Right hindlimb (tissue), 1 donor: Measurements from ENCODE around the gene OSBPL6.
"Not testable (repeated sequence)": the region's sequence is repeated elsewhere in the genome, so short reads cannot be mapped to it uniquely, and the experiment has no call there.

ENCODE experiments used
- DNase-seq: peaks from one replicate; pipeline ENCODE4 v3.0.0-alpha.2; 2018

Gene OSBPL6

GRCh38 chr2:178309541-178309940 lies 115.2 kb downstream of the OSBPL6 start:
- DNase-seq: no peak

DNA sequence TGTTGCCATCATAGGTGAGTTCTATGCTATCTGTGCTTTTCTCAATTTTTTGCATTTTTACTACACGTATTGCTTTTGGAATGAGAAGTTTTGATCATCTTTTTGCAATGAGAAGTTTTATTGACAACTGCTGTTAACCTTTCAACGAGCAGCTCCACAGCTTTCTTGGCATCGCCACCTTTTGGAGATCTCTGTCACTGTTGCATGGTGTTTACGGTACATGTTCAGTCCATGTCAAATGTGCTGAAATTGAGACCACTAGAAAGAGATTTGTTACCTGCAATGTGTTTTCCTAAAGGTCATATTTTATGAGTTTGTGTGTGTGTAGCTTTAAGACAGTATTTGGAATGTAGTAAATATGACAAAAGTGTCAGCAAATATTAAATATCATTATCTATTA lies 120.8 kb downstream of the OSBPL6 start:
- DNase-seq: no peak

- DNase-seq: no peak
These were observed 121.2 kb downstream of the OSBPL6 start for GRCh38 chr2:178315488-178315948.

- DNase-seq: no peak
These were observed 123.5 kb downstream of the OSBPL6 start for GRCh38 chr2:178317811-178318210.

DNA sequence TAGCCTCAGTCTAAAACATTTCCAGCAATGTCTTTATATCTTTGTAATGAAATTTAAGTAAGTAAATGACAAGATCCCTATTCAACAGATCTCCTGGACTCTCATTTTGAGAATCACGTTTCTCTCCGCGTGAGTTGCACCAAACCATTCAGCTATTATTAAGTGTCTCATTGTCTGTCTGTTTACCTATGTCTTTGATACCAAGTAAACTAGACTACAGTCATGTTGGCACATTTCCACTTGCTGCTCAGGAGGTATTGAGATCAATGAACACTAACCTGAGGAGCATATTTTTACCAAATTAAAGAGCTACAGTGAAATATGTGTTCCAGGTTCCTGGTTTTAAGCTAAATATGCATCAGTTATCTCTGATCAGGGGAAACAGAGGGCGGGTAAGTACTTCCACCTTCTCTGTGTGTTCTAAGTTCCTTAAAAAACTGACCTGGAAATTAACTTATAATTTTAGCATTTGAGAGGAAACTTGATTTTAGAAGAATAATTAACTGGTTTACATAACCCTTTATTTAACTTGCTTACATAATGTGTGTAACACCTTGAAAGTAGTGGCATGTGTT lies 125.8 kb downstream of the OSBPL6 start:
- DNase-seq: no peak

- no peak for DNase-seq
These were observed 127.8 kb downstream of the OSBPL6 start for GRCh38 chr2:178322068-178322467.

DNA sequence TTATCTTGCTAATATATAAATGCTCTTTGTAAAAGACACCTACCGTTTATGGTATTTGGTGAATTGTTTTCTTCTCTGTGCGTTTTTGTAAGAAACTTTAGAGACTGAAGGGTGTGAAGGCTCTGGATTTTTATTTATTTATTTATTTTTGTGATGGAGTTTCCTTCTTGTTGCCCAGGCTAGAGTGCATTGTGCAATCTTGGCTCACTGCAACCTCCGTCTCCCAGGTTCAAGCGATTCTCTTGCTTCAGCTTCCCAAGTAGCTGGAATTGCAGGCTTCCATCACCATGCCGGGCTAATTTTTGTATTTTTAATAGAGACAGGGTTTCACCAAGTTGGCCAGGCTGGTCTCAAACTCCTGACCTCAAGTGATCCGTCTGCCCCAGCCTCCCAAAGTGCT lies 129.0 kb downstream of the OSBPL6 start:
- DNase-seq: not testable (repeated sequence)

- no peak for DNase-seq
These were observed 129.8 kb downstream of the OSBPL6 start for GRCh38 chr2:178324077-178324476.

DNA sequence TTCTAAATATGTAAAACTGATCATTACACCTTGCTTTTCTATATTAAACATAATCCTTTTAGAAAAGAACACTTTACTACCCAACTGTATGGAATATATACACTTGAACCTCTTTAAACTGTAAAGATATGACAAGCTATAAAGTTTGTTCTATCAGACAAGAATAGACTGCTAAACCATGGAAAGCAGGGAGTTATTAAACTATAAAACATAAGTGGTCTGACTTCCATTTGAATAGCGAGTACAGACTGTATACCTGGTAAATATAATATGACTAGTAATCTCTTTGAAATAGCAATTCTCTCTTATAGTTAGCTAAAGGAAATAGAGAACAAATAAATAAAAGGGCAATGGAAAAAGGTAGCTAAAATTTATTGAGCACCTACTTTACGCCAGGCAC lies 131.0 kb downstream of the OSBPL6 start:
- no peak for DNase-seq

DNA sequence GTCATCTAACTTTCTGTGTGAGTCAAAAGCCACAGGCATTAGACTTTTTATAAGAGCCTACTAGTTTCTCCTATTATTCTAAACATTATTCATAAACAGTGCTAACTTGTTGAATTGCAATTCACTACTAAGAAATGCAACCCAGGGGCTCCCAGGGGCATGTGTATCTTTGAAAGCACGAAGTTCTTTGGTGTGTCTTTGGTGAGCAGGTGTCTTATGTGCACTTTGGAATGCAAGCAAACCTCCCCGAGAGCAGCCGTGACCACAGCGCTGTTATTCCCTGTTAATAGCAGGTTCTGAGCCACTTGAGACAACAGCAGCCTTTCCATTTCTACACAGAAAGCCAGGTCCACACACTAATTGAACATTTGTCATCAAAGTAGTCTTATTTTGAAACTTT lies 133.2 kb downstream of the OSBPL6 start:
- DNase-seq: no peak

DNA sequence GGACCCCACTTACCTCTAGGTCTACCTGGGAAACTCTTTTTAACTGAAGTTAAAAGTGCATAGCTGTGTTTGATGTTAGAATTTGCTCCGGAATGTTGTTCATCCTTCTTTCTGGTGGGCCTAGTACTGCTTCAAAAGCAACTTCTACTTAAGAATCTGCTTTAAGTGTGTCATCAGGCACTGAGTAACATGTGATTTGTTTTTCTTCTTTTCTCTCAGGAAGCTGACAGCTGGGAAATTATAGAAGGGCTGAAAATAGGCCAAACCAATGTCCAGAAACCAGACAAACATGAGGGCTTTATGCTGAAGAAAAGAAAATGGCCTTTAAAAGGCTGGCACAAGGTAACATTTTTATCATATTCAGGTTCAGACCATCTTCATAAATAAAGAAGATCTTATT lies 133.7 kb downstream of the OSBPL6 start:
- DNase-seq: no peak

GRCh38 chr2:178330175-178331017 lies 136.1 kb downstream of the OSBPL6 start:
- DNase-seq: no peak

DNA sequence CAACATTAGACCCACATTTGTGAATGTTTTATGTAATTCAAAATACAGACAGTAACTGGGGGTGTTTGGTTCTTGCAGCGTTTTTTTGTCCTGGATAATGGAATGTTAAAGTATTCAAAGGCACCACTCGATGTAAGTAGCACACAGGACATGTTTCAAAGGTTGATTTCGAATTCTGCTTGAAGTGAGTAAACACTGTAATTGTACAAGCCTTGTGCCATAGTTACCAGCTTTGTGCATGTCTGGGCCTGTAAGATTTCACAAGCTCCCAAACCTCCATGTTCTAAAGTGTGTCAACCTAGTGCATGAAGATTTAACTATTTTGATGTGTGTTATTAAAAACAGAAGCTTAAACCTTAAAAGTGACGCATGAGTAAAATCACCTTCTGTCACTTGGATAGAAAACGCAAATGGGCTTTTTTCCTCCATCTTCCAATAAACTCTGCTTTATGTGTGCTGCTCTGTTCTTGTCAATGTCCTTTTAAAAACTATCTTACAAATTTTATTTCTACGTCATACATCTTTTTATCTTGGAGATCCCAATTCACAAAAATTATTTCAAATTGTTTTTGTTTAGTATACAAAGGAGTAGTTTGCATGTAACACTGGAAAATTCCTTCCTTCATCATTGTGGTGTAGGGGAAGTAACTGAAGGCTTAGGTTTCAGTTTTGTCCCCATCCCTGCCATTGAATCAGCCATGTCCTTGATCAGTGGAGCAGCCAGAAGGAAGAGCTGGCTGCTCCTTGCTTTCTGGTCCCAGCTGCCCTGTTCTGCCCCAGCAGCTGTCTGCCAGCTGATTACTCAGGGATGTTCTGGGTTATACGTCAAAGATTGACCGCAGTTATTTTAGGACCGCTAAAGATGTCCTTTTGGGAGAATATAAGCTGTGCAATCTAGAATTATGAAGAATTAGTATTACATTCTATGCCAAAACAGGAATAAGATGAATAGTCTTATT lies 137.4 kb downstream of the OSBPL6 start:
- no peak for DNase-seq

DNA sequence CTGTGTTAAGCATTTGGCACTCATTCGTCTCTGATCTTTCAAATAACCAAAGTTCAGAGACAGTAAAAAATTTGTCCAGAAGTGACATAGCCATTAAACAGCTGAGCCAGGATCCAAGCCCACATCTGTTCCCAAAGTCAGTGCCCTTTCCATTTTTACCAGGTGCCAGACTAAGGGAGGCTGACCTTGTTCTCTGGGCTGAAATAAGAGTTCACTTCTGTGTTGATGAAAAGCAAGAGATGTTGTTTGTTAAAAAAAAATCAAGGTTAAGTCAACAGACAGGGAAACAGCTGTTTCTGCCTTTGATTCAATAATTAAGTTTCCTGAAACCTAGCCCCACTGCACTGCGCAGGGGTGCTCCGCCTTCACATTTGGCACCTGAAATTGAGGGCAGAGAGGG lies 139.5 kb downstream of the OSBPL6 start:
- DNase-seq: no peak

DNA sequence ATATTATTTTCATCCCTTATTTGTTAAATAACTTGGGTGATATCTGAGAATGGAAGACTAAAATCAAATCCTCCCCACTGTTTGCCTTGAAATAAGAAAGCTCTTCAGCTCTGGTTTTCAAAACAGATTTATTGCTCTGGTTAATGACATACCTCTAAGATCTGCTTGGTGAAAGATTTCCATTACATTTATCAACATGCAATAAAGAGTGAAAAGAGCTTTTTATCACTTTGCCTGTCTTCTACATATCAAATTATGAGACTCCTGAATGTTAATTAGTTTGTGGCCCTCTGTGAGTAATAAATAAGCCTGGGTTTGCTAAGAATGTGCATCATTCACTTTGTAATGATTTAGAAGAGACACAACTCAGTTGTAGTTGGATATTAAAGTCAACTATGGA lies 140.9 kb downstream of the OSBPL6 start:
- DNase-seq: no peak

GRCh38 chr2:178344121-178344520 lies 149.8 kb downstream of the OSBPL6 start:
- no peak for DNase-seq

DNA sequence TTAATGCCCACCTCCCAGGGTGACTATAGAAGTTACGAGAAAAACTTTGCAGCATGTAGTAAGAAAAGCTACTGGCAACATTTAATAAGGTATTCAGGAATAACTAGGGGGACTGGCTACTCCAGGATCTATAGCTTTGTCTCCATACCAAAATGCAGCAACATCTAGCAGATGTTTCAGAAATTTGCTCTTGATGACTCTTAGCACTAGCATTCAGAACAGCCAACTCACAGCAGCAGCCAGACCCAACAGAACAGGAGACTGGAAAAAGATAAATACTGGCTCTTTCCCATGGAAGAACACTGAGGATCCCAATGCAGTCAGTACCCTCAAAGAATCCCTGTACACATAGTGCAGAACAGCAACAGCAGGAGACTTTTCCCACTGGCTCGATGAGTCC lies 151.6 kb downstream of the OSBPL6 start:
- DNase-seq: no peak

- DNase-seq: no peak
These were observed 155.7 kb downstream of the OSBPL6 start for GRCh38 chr2:178350051-178350450.

GRCh38 chr2:178357704-178358103 lies 163.4 kb downstream of the OSBPL6 start:
- DNase-seq: not testable (repeated sequence)

- DNase-seq: no peak
These were observed 165.0 kb downstream of the OSBPL6 start for GRCh38 chr2:178359192-178359912.

GRCh38 chr2:178361588-178361987 lies 167.3 kb downstream of the OSBPL6 start:
- no peak for DNase-seq

DNA sequence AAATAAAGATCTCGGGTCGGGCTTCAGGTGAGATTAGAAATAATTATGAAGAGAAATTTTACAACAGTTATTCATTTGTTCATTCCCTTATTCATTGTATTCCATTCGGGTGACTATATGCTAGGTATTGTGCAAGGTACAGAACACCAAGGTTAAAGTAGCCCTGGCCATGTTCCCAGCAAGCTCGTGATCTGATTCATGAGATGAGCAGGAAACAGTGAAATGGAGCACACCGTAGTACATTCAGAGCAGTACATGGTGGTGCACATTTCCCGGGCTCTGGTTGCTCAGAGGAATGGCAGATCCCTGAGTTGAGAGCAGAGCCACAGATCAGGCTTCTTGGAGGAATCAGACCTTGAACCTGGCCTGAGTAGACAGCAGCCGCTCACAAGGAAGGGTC lies 168.9 kb downstream of the OSBPL6 start:
- no peak for DNase-seq

GRCh38 chr2:178365116-178365515 lies 170.8 kb downstream of the OSBPL6 start:
- no peak for DNase-seq
